Right ventricle myocardium superior (tissue), 1 donor: Measurements from ENCODE around the gene LRRC28. TPM values are rescaled to one million over a fixed set of nuclear protein-coding genes. Genes with fewer than 3 reads are reported as not detected.

Experiments
- ATAC-seq: fragments of 200-7000 bp; cut with Tn5 transposase; one replicate; pipeline ENCODE4 v1.9.1; 2020; ENCODE audit warnings: mild to moderate bottlenecking; ENCODE audit not compliant: poor library complexity
- DNase-seq: peaks from one replicate; pipeline ENCODE4 v3.0.0-alpha.2; 2020
- intact Hi-C: fragments of 100-400 bp; cut with DNase I; formaldehyde crosslinking; loops from one replicate; pipeline ENCODE4 v1.11.2; 2022
- total RNA-seq: library from RNA; stranded (reverse); fragmentation: NEBNext Ultra II Directional; extraction: Animal tissue kit (Norgen Biotek cat#: 25700); gene quantifications from one replicate; pipeline ENCODE4 v1.2.1, GENCODE V29; 2021
- donor health status: DM: no; HTN: yes; CAD: no; lungs with severe emphysema.

Gene LRRC28
- total RNA-seq, 1 donor from 2014 or later = 21.7 TPM

DNA sequence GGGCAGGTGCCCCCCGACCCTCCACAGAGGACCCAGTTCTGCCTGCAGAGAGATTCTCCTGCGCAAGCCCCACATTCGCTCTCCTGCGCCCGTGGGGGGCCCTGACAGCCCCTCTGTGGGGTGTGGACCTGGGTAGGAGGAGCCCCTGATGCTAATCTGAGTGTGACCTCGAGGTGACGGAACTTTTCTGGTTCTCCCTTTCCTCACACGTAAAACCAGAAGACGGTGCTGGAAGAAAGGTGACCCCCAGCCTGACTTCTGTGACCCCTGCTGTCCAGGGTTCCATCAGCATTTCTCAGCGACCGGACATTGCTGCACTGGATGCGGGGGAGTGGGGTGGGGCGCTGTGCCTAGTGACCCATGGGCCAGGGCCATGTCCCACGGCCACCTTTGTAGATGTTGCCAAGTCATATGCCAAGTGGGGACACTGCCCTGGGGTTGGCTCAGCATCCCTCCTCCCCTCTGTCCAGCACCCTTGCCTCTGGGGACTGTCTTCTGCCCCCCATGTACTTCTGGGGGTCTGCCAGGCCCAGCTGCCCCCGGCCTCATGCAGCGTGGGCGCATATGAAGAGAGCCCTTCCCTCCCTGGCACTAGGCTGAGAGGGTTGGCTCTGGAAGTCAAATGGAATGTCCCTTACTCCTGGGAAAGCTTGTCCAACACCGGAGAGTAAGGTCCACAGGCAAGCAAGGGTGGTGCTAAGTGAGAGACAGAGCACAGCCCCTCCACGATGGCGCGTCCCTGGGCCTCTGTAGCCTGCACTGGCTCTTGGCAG is 185.4 kb downstream of the LRRC28 start:
- ATAC-seq (no peak), DNase-seq (peak; percentile 30)
- intact Hi-C loops = no loop called here

- intact Hi-C loops = no loop called here
- peak; percentile 33 for DNase-seq
- ATAC-seq = no peak
These were observed 186.3 kb downstream of the LRRC28 start for GRCh38 chr15:99437315-99438223.

- intact Hi-C loops = no loop called here
- DNase-seq (peak; percentile 33), ATAC-seq (no peak)
These were observed 186.9 kb downstream of the LRRC28 start for GRCh38 chr15:99438224-99438585.

DNA sequence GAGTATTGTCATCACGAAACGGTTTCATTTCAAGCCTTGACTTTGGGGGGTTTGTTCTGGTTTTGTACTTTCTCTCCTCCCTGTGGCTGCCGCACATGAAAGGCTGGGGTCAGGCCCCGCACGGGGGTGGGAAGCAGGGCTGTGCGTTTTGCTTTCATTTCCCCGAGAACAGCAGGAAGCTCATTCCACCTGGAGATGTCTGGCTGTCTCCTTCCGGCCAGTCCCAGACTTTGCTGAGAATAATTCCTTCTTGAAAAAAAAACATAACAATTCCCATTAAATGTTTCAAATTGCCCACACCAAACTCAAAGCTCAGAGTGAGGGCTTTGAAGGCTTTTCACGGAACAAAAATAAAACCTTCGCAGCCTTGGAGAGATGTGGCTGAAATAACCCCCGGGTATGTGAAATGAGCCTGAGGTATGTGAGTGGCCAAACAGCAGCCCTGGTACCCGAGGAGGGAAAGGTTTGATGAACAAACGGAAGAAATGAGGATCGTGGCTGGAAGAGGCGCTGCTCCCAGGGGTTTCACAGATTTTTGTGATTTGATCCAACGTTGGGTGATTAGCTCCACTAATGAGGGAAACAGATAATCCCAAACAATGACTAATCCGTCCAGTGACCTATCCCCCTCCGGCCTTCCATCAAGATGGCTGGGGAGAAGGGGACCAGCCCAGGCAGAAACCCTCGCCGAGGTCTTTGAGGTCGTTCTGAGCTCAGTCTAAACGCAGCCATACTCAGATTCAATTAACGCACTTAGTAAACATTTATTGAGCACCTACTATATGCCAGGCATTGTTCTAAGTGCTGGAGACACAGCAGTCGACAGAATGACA is 187.6 kb downstream of the LRRC28 start:
- ATAC-seq = no peak
- intact Hi-C loops = no loop called here

DNA sequence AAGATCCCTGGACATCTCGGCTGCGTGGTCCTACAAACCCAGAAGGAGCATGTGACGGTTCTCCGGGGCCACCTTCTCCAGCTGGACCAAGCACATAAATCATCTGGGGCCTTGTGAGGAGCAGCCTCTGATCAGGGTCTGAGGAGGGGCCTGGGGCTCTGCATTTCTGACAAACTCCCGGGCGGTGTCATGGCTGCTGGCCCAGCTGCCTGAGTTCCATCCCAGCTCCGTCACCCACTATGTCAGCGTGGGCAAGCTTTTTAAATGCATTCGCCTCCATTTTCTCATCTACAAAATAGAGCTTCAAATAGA is 188.2 kb downstream of the LRRC28 start:
- intact Hi-C loops = no loop called here
- peak; percentile 9 for DNase-seq
- no peak for ATAC-seq

More for the DNA sequence above, 187.6 kb downstream of the LRRC28 start:
- no peak for DNase-seq

- intact Hi-C loops = no loop called here
- no peak for DNase-seq
- ATAC-seq = no peak
These were observed 188.7 kb downstream of the LRRC28 start for GRCh38 chr15:99440029-99440428.

Other genes starting within 250 kb of the LRRC28 start
- 0.38 TPM for gene PGPEP1L, start 243.7 kb upstream of the LRRC28 start, total RNA-seq
- 295 TPM for gene SYNM, start 146.4 kb upstream of the LRRC28 start, total RNA-seq
- 8.7 TPM for gene TTC23, start 1.9 kb upstream of the LRRC28 start, total RNA-seq